Measurements from ENCODE around the gene BCL2.

DNA sequence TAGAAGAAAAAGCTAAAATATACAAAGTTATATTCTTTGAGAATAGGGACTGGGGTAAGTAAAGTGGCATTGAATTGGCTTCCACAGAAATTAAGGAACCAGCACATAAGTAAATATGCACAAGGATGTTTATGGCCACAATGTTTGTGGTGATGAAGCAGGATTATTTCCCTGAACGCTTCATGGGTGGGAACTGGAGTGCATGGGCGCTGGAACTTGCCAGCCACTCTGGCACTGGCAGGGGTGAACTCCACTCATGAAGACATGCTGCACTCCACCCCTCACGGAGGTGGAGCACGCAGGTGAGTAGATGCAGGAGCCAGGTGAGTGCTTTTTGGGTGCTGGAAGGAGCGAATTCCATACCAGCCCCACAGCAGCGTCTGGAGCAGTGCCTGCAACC lies 94.1 kb downstream of the BCL2 start:
- TF ChIP-seq CTCF (IDR thresholded peaks at IDR 0.05) (no peak), ZFX (IDR thresholded peaks at IDR 0.05; ENCODE audit: borderline replicate concordance) (no peak)
